WTC11 (cell line): ENCODE data around the gene DNM1.

Experiments
- CTCF ChIP-seq: fragments of 200-600 bp; IDR thresholded peaks from 2 replicates; pipeline ENCODE4 v1.8.0; 2022; ENCODE audit warnings: antibody characterized with exemption
- ESRRA ChIP-seq: sonication (generic); formaldehyde crosslinking; IDR thresholded peaks from 2 replicates; pipeline ENCODE4 v1.8.1; 2022; ENCODE audit warnings: mild to moderate bottlenecking, missing genetic modification reagents, borderline replicate concordance
- ETV6 ChIP-seq: sonication (generic); formaldehyde crosslinking; IDR thresholded peaks from 2 replicates; pipeline ENCODE4 v1.8.1; 2022; ENCODE audit warnings: mild to moderate bottlenecking, missing genetic modification reagents

GRCh38 chr9:128260340-128260739 lies 57.2 kb downstream of the DNM1 start:
- TF ChIP-seq ESRRA (CRISPR knock-in tag) (no peak), ETV6 (CRISPR knock-in tag) (no peak), CTCF (no peak)
